DMS114 treated with DMSO at 0.1 percent for 48 hours (cell line): ENCODE results near the gene C13orf46.

ENCODE experiments used
- DNase-seq: peaks from one replicate; lab custom pipeline; 2025; ENCODE audit not compliant: unreplicated experiment; lab: John Stamatoyannopoulos, UW

Gene C13orf46

GRCh38 chr13:113972451-113973217 is 1.2 kb downstream of the C13orf46 start:
- no peak for DNase-seq

GRCh38 chr13:113971471-113972231 is 2.2 kb downstream of the C13orf46 start:
- DNase-seq: no peak

DNA sequence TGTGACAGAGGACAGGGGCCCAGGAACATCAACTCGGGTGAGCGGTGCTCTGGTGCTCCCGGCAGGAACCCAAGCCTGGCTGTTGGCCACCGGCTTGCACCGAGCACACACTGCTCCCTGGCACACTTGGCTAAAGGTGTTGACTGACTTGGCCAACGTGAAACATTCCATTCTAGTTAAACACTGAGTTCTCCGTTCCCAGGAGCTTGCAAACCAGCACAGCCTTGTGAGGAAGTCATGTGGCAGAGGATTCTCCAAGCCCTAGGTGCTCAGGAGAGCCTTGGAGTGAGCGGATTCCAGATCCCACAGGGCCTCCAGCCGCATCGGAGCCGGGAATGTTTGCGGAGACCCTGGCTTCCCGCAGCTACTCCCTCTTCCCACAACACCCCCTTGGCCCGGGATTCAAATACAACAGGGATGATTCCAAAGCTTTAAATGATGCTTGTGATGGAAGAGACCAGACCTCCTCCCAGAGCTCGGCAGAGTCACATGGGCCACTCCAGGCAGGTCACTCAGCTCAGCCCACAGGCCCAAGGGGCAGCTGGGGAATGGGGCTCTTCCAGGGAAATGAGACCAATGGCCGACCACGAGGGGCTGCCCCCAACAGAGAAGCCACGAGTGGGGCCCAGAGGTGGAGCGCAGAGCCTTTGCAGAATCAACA is 2.9 kb downstream of the C13orf46 start:
- DNase-seq: no peak

DNA sequence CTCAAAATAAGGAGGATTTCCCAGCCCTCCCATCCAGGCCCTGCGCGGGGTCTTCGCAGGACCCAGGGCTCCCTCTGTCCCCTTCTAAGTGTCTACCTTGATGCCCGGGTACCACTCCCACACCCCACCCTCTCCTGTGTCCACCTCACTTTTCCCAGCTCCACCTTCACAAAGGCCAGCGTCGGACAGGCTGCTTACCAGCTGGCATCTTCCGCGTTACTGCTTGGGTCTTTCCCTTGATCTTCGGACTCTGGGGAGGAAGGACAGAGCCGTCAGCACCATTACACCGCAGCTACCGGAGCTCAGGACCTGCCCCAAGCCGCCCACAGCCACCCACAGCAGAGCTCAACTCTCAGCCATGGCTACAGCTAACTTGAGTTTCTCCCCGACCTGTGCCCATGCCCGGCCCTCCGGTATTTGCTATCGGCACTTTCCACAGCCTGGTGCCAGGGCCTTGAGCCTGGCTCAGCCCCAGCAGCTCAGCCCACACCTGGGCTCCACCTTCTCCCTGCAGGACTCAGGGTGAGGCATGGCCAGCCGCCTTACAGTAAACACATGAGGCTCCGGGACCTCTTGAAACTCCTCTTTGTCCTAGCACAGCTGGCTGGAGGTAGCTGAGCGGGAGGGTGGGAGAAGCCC is 3.8 kb downstream of the C13orf46 start:
- no peak for DNase-seq

- no peak for DNase-seq
These were observed 4.4 kb downstream of the C13orf46 start for GRCh38 chr13:113969311-113969972.

DNA sequence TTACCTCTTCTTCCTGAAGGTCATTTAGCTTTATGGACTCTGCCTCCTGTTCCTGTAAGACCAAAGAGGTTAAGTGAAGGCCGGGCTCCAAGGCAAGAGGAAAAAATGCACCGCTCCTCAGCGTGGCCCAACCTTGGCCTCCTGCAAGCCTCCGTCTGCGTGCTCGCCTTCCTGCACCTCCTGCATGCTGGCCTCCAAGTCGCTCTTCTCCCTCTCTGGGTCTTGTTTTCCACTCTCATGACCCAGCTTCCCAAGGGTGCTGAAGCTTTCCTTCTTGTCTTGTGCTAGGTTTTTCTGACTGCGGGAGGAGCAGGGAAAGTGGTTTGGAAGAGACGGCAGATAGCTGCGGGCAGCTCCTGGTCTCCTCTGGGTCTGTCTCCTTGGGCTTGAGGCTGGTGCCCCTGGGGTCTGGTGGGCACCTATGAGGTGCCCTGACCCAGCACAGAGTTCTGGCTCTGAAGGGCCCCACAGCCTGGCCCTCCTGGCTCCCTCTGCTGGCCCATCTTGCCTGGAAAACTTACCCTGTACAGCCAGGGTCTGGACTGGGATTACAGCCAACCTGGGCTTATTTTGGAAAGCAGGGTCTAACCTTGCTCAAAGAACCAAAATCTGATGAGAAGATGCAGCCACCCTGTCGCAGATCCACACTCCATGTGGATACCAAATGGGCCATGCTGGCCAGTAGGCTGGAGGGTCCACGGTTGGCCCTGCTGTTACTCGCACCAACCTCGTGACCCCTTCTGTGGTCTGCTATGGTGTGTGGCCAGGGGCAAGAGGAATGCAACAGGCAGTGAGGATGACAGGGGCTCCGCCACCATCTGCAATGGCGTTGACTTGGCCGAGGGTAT is 5.2 kb downstream of the C13orf46 start:
- DNase-seq: no peak

DNA sequence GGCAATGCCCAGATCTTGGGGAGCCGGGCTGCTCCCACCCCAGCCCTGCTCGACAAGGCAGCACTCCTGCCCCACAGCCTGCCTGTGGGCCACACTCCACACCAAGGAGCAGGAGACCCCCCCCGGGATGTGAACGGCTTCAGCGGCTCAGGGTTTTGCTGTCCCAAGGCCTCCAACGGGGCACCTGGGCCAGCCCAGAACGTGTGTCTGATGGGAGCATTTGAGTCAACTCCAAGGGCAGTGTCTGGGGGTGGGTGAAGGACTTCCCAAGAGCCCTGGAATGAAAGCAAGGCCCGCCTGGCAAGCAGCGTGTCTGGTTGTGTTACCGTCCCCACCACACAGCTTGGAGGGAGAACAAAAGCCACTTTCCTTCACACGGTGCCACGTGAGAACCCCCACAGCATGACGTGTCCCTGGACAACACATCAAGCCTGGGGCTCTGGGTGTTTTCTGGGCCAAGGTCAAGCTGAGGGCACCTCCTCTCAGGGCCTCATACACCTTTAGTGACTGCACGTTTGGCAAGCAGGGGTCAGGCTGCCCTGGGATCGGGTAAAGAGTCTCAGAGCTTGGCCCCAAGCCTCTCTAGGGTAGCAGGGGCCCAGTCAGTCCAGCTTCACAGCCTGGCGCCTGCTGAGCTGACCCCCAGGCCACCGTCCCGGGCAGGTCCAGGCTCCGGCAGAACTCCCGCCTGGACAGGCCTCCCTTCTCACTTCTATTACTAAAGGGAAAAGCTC is 6.0 kb downstream of the C13orf46 start:
- DNase-seq: no peak

- no peak for DNase-seq
These were observed 6.6 kb downstream of the C13orf46 start for GRCh38 chr13:113967206-113967720.

GRCh38 chr13:113965968-113966884 is 7.7 kb downstream of the C13orf46 start:
- no peak for DNase-seq

DNA sequence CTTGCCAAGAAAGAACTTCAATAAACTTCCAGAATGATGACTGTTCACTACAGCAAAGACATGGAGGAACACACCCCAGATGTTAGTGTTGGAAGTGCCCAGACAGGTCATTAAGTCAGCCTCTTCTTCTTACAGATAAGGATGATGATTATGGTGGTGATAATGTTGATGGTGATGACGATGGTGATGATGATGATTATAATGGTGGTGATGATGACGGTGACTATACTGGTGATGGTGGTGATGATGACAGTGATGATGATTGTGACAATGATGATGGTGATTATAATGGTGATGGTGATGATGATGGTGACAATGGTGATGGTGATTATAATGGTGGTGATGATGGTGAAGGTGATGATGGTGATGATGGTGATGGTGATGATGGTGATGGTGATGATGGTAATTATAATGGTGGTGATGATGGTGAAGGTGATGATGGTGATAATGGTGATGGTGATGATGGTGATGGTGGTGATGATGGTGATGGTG is 8.4 kb downstream of the C13orf46 start:
- DNase-seq: no peak

DNA sequence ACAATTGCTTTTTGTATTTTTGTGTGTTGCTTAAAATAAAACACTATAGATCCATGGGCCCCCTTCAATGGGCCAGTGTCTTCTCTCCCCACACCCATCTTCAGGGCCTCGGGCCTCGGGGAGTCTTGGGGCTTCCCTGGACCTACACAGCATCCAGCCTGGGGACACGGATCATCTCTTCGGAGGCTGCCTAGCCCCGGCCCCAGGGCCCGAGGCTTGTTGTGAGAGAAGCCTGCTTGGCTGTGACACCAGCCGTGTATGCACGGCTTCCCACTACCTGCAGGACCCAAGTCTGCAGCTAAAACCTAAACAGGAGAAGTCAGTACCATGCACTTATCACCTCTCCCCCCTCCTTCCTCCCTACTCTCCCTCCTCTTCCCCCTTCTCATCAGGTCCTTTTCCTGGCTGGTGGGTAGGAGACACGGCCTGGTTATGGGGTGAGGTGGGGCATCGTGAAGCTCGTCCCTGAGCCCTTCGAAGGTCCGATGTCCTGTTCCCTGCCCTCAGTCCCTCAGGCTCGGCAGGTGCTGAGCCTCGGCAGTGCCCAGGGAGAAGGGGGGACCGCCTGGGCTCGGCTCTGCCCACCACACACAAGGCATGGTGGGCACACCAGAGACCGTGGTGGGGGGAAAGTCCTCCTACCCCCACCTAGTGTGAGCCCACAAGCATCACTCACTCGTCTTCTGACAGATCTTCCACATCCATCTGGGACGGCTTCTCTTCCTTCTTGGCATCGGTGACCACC is 9.5 kb downstream of the C13orf46 start:
- DNase-seq: no peak

- DNase-seq: no peak
These were observed 10.5 kb downstream of the C13orf46 start for GRCh38 chr13:113963376-113963775.

DNA sequence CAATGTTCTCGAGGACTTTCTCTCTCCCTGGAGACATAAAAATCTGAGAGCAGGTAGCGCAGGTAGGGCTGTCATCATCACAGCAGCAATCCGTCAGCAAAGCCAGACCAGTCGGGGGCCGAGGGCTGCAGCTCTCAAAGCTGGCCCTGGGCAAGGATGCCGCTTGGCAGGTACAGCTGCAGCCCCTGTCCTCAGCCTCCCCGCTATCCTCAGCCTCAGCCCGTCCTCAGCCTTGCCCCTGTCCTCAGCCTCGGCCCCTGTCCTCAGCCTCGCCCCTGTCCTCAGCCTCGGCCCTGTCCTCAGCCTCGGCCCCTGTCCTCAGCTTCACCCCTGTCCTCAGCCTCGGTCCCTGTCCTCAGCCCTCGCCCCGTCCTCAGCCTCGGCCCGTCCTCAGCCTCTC is 10.9 kb downstream of the C13orf46 start:
- DNase-seq: no peak

DNA sequence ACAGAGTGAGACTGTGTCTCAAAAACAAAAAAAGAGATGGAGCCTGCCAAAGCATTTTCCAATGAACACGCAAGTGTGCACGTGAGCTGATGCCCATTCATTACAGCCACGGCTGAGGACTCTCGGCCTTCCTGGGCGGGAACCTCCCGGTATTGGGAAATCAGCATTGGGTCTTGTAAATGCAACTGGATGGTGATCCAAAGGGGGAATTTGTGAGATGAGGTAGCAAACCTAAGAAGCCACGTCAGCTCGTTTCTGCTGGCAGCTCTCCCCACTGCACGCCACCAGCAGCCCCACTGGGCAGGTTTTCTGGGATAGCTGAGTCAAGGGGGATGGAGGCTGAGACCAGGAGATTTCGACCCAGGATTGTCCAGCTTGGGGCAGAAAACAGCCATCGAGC is 11.5 kb downstream of the C13orf46 start:
- no peak for DNase-seq

- no peak for DNase-seq
These were observed 13.5 kb downstream of the C13orf46 start for GRCh38 chr13:113960276-113960948.

GRCh38 chr13:113959198-113959597 is 14.7 kb downstream of the C13orf46 start:
- no peak for DNase-seq

DNA sequence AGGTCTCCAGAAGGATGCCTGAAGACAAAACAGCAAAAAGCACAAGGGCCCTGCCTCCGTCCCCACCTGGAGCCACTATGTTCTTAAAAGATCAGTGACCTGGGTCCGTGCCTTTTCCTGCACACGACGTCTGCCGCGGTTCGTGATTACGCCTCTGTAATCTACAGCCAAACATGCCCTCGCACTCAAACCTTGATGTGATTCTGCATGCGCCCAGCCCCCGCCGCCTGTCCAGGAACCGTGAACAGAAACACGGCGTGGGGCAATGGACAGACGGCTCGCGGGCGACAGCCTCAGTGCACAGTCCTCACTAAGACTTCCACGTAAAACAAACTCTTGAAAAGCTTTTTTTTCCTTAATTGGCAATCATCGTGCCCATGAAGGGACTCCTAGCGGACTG is 15.5 kb downstream of the C13orf46 start:
- DNase-seq: no peak
